ENCODE measurements around the gene GPR42. TPM values are rescaled to one million over a fixed set of nuclear protein-coding genes. Genes with fewer than 3 reads are reported as not detected.
"Not testable (repeated sequence)": the region's sequence is repeated elsewhere in the genome, so short reads cannot be mapped to it uniquely, and the experiment has no call there.

Gene GPR42
- total RNA-seq, 2 donors from 2014 or later = not detected

DNA sequence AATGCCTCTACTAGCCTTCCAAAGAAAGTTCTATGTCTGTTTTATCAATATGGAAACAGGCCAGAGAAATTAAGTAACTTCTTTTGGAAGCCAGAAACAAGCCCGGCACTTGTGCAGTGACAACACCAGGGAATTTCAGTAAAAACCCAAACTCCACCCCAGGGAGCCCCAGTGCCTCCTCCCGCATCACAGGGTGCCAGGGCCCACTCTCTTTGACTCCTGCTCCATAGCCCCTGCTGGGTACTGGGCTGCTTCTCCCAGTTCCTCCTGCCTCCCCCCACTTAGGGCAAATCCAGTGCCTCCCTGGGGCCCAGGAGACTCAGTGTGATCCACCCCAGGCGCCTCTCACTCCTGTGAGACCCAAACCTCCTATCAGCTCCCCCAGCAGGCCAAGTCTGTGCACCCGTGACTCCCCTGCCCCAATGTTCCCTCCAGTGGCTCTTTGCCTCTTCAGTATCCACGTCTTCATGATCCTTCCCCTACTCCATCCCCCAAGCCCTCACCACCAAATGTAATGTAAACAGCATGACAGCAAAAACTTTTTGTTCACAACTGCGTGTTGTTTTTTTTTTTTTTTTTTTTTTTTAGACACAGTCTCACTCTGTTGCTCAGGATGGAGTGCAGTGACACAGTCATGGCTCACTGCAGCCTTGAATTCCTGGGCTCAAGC, 14.9 kb upstream of the GPR42 start:
- peaks cover 0 to 6% of the 10 kb centered on the region in 2 donors for H3K4me1 ChIP-seq
- no peak overlapping the region for H3K27ac ChIP-seq
- DNase-seq (ENCODE audit: low spot score) = no peak
- TF ChIP-seq CTCF (IDR thresholded peaks at IDR 0.05) = no peak
- H3K4me3 ChIP-seq = no peak overlapping the region
- no peaks in the 10 kb centered on the region for H3K27me3 ChIP-seq
- no peaks in the 10 kb centered on the region for H3K9me3 ChIP-seq
- H3K36me3 ChIP-seq = no peaks in the 10 kb centered on the region

DNA sequence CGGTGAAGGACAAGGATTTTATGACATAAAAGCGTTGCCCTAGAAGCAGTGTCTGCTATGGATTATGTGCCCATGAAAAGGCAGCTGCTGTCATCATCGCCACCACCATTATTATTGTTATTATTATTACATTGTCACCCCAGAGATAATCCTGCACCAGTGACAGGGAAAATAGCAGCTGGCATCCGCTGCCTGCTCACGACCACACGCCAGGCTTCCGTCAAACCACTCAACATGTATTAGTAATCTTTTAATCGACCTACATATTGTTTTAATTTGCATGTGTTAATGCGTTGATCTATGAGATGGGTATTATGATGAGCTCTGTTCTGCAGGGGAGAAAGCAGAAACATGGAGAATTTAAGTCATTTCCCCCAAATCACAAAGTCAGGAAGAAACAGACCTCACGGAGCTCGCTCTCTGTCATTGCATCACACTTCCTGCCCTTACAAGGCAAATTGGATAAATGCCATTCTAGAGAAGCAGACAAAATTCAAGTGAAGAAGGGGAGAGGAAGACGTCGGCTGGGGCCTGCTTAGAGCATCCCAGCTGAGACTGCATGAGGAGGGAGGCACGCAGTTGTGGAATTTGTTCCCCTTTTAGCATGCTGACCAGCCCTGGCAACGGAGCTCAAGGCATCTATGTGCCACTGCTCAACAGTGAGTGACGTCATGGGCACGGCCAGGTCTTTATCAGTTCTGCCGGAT, 12.8 kb upstream of the GPR42 start, which contains the start of gene FFAR3:
Gene FFAR3 (plus strand): TSS at position 594 of the 707 bp plus-strand sequence. CDS start 431 bp downstream, outside the sequence.
- no peak for TF ChIP-seq CTCF (IDR thresholded peaks at IDR 0.05)
- no peak within 1 kb of the TSS for H3K4me3 ChIP-seq
- no peak within 1 kb of the TSS for H3K27ac ChIP-seq
- no peaks in the 10 kb centered on the region for H3K27me3 ChIP-seq
- no peaks in the 10 kb centered on the region for H3K36me3 ChIP-seq
- H3K4me1 ChIP-seq = peaks cover 0 to 6% of the 10 kb centered on the region in 2 donors
- no peaks in the 10 kb centered on the region for H3K9me3 ChIP-seq
- peak; percentile 66 for DNase-seq (ENCODE audit: low spot score)

DNA sequence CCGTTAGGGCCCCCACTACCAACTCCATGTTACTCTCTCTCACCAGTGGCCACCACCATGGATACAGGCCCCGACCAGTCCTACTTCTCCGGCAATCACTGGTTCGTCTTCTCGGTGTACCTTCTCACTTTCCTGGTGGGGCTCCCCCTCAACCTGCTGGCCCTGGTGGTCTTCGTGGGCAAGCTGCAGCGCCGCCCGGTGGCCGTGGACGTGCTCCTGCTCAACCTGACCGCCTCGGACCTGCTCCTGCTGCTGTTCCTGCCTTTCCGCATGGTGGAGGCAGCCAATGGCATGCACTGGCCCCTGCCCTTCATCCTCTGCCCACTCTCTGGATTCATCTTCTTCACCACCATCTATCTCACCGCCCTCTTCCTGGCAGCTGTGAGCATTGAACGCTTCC, 12.0 kb upstream of the GPR42 start:
- H3K27ac ChIP-seq; H3K36me3 ChIP-seq; H3K27me3 ChIP-seq; H3K4me1 ChIP-seq; H3K9me3 ChIP-seq; H3K4me3 ChIP-seq; DNase-seq (ENCODE audit: low spot score): not testable (repeated sequence)

DNA sequence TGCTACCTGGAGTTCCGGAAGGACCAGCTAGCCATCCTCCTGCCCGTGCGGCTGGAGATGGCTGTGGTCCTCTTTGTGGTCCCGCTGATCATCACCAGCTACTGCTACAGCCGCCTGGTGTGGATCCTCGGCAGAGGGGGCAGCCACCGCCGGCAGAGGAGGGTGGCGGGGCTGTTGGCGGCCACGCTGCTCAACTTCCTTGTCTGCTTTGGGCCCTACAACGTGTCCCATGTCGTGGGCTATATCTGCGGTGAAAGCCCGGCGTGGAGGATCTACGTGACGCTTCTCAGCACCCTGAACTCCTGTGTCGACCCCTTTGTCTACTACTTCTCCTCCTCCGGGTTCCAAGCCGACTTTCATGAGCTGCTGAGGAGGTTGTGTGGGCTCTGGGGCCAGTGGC, 11.5 kb upstream of the GPR42 start:
- not testable (repeated sequence) for H3K9me3 ChIP-seq; H3K27ac ChIP-seq; H3K27me3 ChIP-seq; H3K36me3 ChIP-seq; H3K4me3 ChIP-seq; DNase-seq (ENCODE audit: low spot score); H3K4me1 ChIP-seq

GRCh38 chr19:35360081-35360480, 10.8 kb upstream of the GPR42 start:
- H3K9me3 ChIP-seq; DNase-seq (ENCODE audit: low spot score); H3K27me3 ChIP-seq; H3K36me3 ChIP-seq; H3K27ac ChIP-seq; H3K4me1 ChIP-seq; H3K4me3 ChIP-seq: not testable (repeated sequence)

- no peak for DNase-seq (ENCODE audit: low spot score)
- Histone ChIP-seq H3K4me1 (peaks cover 0 to 6% of the 10 kb centered on the region in 2 donors), H3K27me3 (no peaks in the 10 kb centered on the region), H3K27ac (no peak overlapping the region), H3K4me3 (no peak overlapping the region), H3K36me3 (no peaks in the 10 kb centered on the region), H3K9me3 (no peaks in the 10 kb centered on the region)
- no peak for TF ChIP-seq CTCF (IDR thresholded peaks at IDR 0.05)
These were observed 9.9 kb upstream of the GPR42 start for GRCh38 chr19:35360880-35361420.

- no peak for DNase-seq (ENCODE audit: low spot score)
- H3K9me3 ChIP-seq = no peaks in the 10 kb centered on the region
- H3K27ac ChIP-seq = no peak overlapping the region
- TF ChIP-seq CTCF (IDR thresholded peaks at IDR 0.05) = no peak
- H3K36me3 ChIP-seq = no peaks in the 10 kb centered on the region
- peaks cover 0 to 6% of the 10 kb centered on the region in 2 donors for H3K4me1 ChIP-seq
- no peaks in the 10 kb centered on the region for H3K27me3 ChIP-seq
- no peak overlapping the region for H3K4me3 ChIP-seq
These were observed 8.4 kb upstream of the GPR42 start for GRCh38 chr19:35362261-35363000.

All from right atrium auricular region (tissue), 2 donors.